Activated T-cell treated with anti-CD3 and anti-CD28 coated beads for 1 hour (primary cell): ENCODE measurements around the gene IPCEF1.

Experiments used
- DNase-seq: peaks from one replicate; pipeline ENCODE4 v3.0.0-alpha.2; 2020; ENCODE audit warnings: low read depth

IPCEF1 gene

DNA sequence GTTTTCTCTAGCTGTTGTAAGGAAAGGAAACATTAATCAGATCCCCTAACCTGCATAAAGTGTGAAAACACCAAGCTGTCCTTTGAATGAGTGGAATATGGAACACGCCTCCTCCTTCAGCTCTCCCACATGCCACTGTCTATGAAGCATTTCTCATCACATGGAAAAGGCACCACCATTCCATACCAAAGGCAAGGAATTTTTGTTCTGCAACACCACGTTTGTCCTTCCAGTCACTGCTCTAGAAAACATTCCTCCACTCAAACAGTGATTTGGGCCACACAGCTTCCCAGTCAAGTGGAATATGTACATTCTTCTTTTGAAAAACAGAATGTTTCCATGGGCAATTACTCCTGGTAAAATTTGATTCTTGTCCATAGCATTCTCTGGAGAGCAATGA lies 197.5 kb downstream of the IPCEF1 start:
- no peak for DNase-seq

DNA sequence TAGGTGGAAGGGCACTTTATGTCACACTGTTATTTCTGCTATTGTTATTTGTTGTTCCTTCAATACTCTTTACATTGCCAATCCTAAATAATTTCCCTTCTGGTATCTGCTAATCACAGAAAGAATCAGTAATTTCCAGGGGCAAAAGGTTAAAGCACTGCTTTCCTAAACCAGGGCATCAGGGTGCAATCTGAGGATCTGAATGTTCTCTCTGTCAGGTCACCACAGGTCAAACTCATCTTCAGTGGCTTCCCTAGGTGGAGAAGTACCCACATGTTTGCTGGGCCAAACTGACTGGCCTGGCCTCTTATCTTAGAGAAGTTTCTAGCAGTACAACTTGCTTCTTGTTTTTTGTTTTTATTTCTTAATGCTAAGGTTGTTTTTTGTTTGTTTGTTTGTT lies 198.9 kb downstream of the IPCEF1 start:
- DNase-seq, result no peak

DNA sequence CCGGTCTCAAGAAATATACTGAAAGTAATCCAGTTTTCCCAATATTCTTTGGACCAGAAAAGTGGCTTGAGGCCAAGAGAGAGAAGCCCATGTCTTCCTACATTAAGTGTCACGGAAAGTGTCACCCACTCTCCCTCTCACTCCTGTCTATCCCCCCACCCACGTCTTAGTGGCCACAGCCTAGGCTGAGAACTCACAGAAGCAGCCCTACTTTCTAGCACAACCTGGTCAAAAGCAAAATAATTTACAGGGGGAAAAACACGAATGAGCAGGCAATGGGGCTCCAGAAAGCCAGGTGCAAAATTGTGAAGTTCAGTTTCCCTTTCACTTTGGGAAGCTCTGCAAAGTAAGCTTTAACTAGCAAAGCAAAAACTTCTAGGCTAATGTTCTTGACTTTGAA lies 199.5 kb downstream of the IPCEF1 start:
- no peak for DNase-seq

DNA sequence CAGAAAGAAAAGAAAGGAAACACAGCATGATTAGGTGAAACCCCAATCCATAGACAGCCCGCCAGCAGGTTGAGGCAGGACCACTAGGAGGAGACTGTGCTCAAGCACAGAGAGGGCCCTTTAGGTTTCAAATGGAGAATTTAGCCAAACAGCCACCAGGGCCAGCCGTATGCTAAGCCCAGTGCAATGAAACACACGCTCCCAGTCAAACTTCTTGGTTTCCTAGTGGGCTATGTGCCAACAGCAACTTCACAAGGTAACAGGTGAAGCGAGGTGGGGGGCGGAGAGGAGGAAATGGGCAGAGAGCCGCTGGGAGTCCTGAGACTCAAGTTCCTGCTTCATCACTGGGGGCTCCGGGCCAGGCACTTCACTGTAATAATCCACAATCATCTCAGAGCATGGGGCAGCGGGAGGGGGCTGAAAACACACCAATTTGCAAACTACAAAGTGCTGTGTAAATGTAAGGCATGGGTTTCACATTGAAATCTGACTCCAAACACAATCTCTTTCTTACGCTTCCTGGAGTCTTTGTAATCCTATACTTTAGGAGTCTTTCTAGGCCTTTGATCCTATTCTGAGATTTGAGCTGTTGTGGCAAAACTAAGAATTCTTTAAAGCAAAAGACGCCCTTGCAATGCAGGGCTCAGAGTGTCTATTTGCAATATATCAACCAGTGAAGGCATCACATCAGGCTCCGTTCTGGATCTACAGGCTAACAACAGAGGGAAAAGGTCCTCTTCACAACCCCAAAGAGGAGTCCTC lies 200.3 kb downstream of the IPCEF1 start:
- DNase-seq, result peak; percentile 42

DNA sequence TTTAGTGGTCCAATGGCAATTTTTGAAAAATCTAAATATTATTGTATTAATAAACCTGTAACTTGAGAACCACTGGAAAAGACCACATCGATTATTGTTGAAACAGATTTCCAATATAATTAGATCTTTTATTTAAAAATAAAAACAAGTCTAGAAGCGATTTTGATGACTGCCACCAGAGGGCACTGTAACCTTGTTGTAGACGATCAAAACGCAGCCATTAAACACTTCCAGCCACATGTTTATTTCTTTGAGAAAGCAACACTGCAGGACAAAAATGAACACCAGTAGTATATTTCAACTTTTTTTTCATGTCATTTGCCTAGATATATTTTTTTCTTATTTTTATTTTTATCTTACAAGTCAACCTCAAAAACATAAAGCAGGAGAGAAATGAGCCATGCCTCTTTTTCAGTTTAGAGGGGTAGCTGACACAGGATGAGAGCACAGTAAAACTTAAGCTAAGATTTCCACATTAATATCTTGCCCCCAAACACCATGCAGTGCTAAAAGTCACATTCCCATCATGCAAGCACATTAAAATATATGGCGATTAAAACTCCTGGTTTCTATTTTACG lies 202.1 kb downstream of the IPCEF1 start:
- DNase-seq, result peak; percentile 62

DNA sequence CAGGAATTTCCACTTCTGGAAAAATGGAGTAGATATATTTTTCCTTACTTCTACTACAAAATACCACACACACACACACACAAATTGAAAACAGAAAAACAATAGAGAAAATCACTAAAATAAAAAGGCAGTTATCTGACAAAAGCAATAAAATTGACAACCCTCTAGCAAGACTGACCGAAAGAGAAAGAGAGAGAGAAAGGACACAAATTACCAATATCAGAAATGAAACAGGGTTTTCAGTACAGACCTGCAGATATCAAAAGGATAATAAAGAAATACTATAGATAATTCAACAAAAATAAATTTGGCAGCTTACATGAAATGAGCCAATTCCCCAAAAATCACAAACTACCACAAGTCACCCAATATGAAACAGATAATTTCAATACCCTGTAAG lies 212.8 kb downstream of the IPCEF1 start:
- DNase-seq, result no peak

DNA sequence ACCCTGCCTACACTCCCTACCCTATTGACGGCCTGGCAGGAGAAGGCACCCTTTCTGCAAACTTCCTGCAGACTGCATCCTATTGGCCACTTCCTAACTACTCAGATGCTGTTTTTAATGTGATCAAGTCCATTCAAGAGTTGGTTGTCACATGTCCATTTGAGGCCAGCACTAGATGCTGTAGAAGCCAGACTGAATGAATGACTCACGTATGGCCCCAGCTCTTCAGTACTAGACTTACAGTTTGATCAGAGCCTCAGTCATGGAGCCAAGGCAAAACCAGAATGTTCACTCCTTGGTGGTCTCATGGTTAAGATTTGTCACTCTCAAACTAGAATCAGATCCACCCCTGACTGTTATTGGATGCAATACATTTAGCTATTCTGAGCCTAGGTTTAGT lies 215.9 kb downstream of the IPCEF1 start:
- no peak for DNase-seq

DNA sequence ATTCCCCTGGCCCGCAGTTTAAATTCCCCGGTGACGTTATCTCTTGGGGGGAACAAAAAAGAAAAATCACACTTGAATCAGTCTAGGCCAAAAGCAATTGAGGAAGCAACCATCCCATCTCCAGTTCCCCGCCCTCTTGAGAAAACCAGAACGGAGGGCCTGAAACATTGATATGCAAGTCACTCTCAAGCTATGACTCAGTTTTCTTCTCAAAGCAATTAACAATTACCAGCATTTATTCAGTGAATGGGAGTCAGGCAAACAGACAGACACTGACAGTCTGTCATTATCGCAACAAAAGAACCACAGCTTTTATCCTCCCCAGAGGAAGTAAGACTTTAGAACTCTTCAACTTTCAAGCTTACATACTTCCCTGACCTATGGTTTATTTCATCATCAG lies 216.7 kb downstream of the IPCEF1 start:
- no peak for DNase-seq

DNA sequence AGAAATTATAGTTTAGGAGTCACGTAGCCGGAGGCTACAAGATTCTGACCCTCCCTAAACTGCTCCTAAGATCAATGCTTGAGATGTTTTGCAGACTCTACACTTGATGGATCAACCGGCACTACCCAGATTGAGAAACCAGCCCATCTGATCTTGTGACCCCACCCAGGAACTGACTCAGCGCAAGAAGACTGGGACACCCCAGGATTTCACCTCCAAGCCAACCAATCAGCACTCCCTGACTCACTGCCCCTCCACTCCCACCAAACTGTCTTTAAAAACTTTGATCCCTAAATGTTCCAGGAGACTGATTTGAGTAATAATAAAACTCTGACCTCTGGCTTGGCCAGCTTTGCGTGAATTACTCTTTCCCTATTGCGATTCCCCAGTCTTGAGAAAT lies 217.8 kb downstream of the IPCEF1 start:
- DNase-seq, result no peak

DNA sequence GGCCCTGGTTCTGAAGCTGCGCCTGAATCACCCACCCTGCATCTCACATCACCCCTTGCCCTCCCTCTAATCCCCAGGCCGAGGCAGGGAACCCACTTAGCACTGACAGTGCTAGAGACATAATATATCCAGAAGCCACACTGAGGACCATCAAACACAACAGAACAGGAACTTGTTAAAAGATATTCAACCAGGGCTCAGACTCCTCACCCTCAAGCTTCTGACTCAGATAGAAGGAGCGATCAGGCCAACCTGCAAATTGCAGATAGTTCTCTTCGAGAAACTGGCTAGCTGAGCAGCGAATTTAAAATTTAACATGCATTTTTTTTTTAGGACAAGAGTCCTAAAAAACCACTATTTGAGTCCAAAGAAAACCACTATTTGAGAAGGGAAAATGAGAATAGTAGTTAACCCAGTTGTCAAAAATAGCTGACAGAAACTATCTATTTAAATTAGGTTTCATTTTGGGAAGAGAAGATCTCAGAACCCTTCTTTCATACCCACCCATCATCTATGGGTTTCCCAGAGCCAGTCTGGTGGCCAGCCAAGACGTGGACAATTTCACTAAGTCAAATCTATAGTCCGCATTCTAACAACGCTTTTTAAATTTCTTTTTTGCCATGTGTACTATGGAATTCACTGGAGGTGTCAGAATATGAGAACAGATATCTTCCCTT lies 222.0 kb downstream of the IPCEF1 start:
- no peak for DNase-seq

DNA sequence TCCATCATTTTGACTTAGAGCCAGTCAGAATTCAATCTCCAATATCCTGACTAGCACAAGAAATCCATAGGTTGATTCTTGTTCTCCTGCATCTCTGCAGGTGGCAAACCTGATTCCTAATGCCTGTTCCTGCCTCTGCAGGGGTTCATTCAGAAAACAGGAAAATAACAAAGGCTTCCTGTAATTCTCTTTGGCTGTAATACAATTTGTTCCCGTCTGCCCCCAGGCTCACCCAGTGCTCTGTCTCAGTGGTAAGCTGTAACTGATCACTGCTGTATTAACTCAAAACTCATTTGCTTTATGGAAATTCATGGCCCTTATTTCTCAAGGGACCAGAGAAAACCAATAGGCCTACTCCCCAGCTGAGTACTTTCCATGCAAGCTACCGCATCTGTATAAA lies 228.9 kb downstream of the IPCEF1 start:
- DNase-seq, result no peak

DNA sequence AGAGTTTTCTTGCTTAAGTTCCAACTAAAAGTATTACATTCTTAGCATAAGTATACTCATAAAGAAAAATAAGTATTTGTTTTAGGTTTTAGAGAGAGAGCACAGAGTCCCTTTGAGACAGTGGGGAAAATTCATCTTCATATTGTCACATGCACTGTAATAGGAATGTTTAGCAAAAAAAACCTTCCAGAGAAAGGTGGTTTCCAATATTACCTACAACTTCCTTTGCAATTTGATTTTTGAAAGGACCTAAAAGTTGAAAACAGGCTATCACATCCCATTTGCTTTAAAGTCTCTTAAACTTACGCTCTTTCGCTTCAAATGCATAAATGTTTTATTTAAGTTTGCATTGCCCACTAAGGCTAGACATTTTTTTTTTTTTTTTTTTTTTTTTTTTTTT lies 231.2 kb downstream of the IPCEF1 start:
- DNase-seq, result no peak

DNA sequence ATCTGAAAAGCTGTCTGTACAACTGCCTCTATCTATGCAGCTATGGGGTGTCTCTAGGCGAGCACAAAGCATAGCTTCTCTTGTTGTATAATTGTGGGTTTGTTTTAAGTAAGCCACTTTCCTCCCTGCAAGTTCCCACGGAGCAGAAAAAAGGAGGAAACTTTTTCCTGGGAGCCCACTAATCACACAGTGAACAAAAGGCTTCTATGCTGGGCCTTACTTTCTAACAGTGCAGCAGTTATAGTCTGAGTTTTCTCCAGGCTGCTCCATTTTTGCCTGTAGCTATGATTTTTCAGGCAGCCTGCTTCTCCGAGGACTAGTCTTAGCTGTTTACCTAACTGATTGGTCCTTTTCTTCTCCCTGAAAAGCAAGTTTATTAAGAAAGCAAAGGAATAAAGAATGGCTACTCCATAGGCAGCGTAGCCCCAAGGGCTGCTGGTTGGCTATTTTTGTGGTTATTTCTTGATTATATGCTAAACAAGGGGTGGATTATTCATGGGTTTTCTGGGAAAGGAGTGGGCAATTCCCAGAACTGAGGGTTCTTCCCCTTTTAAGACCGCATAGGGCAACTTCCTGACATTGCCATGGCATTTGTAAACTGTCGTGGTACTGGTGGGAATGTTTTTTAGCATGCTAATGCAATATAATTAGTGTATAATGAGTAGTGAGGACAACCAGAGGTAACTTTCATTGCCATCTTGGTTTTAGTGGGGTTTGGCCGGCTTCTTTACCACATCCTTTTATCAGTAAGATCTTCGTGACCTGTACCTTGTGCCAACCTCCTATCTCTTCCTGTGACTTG lies 233.2 kb downstream of the IPCEF1 start:
- no peak for DNase-seq

DNA sequence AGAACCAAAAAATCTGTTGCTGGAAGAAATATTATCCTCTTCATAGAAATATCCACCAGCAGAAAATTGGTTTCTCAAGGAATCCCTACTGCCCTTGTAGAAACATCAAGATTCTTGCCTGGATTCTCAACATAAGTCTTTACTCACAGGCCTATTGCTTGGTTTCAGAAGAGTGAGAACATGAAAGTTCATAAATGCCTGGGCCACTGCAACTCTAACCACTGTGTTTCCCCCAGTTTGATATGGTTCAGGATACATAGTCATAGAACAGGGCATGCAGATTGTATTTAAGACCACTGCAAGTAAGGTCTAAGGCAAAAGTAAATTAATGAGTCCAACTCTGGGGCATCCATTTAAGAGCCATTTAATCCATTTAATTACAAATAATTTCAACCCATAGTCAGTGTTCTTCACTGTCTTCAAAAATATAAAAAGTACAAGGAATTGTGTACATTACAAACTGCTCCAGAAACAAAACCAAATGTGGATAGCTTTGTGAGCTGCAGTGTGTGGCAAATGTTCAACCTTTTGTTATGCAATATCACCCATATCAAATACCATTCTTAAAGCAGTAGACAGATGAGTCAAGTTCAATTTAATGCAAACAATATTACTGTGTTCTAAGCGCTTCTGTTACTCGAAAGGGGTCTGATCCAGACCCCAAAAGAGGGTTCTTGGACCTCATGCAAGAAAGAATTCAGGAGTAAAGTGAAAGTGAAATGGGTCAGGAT lies 234.2 kb downstream of the IPCEF1 start:
- no peak for DNase-seq

DNA sequence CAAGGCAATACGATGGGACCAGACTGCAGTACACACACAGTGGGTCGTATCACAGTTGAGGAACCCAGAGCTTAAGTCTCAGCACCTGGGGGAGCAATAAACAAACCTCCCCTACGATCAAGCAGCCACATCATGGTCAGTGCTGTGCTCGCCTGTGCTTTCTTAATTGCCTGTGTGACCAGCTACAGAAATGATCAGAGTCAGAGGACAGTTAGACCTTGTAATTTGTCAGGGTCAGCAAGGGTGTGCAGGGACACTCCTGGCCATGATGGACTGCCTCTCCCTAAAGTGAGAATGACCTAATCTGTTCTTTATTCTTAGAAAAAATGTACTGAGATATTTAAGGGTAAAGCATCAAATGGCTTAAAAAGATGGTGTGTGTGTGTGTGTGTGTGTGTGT lies 239.1 kb downstream of the IPCEF1 start:
- no peak for DNase-seq

DNA sequence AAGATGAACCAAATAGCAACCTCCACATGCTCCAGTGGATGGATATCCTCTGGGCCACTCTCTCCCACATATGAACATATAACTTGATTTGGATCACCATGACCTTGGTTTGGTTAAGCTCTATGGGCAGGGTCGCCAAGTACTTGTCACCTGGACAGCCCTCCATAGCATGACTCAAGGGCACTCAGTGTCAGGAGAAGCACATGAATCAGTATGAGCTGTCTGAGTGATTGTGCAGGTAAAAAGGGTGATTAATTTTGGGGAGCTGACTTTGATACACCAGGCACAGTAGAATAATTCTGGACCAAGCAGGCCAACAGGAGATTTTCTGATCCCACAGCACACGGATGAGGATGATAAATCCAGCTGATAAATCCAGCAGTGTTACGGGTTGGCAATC lies 243.2 kb downstream of the IPCEF1 start:
- no peak for DNase-seq

DNA sequence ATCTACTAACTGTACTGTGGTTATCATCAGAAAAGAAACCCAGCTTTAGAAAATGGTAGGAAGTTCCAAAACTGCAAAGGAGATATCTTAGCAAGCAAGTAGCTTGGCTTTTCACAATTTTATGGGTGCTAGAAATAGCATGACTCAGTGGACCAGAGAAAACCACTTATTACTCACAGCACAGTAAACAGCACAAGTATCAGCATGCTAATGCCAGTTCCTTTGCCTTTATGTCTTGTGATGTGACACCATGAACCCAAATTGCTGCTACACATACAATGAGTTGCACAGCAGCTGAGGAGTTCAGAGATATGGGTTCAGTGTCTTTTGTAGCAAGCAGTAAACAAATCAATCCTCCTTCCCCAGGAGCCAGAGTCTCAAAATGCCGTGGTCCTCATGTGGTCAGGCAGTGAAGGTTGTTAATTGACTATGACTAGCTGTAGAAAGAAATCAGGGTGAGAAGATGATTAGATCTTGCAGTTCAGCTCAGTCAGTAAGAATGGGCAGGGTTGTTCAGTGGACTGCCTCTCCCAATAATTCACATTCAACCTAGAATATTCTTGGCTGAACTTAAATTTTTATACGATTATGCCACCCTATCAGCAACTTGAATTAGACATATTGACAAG lies 244.3 kb downstream of the IPCEF1 start:
- DNase-seq, result no peak

DNA sequence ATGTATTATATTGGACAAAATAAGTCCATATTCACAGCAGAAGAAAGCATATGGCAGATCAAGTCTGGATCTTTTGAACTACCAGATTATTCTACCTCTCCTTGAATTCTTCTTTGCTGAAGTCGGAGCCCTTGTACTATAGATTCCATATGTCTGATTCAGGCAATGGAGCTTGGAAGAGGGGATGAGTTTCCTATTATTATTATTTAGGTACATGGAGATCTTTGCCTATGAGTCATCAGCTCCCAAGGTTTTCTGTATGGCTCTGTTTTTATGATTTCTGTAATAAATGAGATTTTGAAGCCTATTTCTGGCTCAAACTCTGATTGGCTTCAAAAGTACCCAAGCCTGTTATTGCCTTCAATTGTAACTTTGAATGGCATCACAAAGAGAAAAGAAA lies 245.6 kb downstream of the IPCEF1 start:
- no peak for DNase-seq

DNA sequence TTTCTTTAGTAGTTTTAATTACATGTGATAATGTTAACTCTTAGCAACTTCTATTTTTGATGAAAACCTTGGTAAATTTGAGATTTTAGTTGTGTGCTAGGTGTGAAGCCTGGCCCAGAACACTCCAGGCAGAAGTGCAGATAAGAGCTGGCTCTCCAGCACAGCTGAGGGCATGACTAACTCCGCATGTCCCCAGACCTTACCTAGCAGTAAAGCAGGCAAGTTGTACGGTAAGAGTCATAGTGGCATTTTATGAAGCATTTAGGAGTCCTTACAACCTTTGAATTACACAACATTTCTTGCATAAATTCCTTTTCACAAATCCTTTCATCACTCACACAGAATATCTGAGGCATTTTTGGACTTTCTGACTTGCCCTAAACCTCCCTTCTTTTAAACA lies 250.4 kb downstream of the IPCEF1 start:
- DNase-seq, result no peak
